H1 (cell line): ENCODE data around the gene RNF126.

ENCODE experiments used
- CTCF ChIP-seq, 3 experiments: IDR thresholded peaks; 1 replicate in 2 of 3; 2 replicates in 1 of 3; pipeline versions ENCODE4 v1.5.1 to v1.6.1; 2011; ENCODE audit warnings: low read length in 3 of 3, mild to moderate bottlenecking in 3 of 3, inconsistent platforms in 2 of 3, low read depth in 1 of 3, moderate library complexity in 1 of 3; ENCODE audit not compliant: insufficient read depth in 1 of 3; ENCODE audit errors: control extremely low read depth in 1 of 3
- EZH2 ChIP-seq: fragments of 200-600 bp; sonication (generic); IDR thresholded peaks from 2 replicates; pipeline ENCODE4 v1.7.1; 2012; ENCODE audit warnings: low read depth, mild to moderate bottlenecking, moderate library complexity, low read length, inconsistent platforms; ENCODE audit not compliant: severe bottlenecking
- KDM1A ChIP-seq: fragments of 200-600, 300-600 bp; sonication (generic); IDR thresholded peaks from 2 replicates; pipeline ENCODE4 v1.7.1; 2016; ENCODE audit warnings: mild to moderate bottlenecking, low read length, borderline replicate concordance
- POLR2A ChIP-seq, 2 experiments: IDR thresholded peaks; 1 replicate in 1 of 2; 2 replicates in 1 of 2; pipeline ENCODE4 v1.6.1; 2011; ENCODE audit warnings: low read depth in 2 of 2, low read length in 2 of 2, mild to moderate bottlenecking in 2 of 2; ENCODE audit errors: control extremely low read depth in 1 of 2

GRCh38 chr19:686589-687297 lies 23.7 kb upstream of the RNF126 start:
- TF ChIP-seq POLR2A (IDR thresholded peaks at IDR 0.05; ENCODE audit: control extremely low read depth in 1 of 2, low read depth in 2 of 2, low read length in 2 of 2) (no peak), KDM1A (no peak), CTCF (IDR thresholded peaks at IDR 0.05; ENCODE audit: control extremely low read depth in 1 of 3, insufficient read depth in 1 of 3, low read depth in 1 of 3, low read length in 3 of 3) (no peak), EZH2 (no peak)
